Psoas muscle (tissue), 8 donors: Measurements from ENCODE around the gene CLEC16A. TPM values are rescaled to one million over a fixed set of nuclear protein-coding genes. Genes with fewer than 3 reads are reported as not detected.

ENCODE experiments used
- ATAC-seq, 4 donors: fragments of 200-7000 bp; cut with Tn5 transposase; one replicate each; pipeline ENCODE4 v1.9.1; 2020; ENCODE audit warnings: moderate library complexity in 3 of 4, mild to moderate bottlenecking in 2 of 4
- DNase-seq, 2 donors: peaks; one replicate each; pipeline ENCODE4 v3.0.0-alpha.2; 2020
- H3K27ac ChIP-seq: fragments of 200-600 bp; one replicate; pipeline ENCODE4 v1.8.0; 2022
- H3K27me3 ChIP-seq, 3 donors: fragments of 200-600 bp in 1 of 3; one replicate each; pipeline versions ENCODE4 v1.6.1 to v1.8.0; 2013 to 2022; ENCODE audit warnings: low read length in 2 of 3, mild to moderate bottlenecking in 2 of 3, moderate library complexity in 1 of 3; ENCODE audit not compliant: insufficient read depth in 3 of 3
- H3K36me3 ChIP-seq, 2 donors: fragments of 200-600 bp in 1 of 2; one replicate each; pipeline versions ENCODE4 v1.6.1 to v1.8.0; 2013 to 2022; ENCODE audit warnings: low read depth in 1 of 2, mild to moderate bottlenecking in 1 of 2, moderate library complexity in 1 of 2; ENCODE audit not compliant: insufficient read depth in 1 of 2
- H3K4me1 ChIP-seq: fragments of 200-600 bp; one replicate; pipeline ENCODE4 v1.8.0; 2022
- H3K4me3 ChIP-seq: fragments of 200-600 bp; one replicate; pipeline ENCODE4 v1.8.0; 2022; ENCODE audit warnings: mild to moderate bottlenecking
- H3K9me3 ChIP-seq: fragments of 200-600 bp; one replicate; pipeline ENCODE4 v1.8.0; 2022
- WGBS, 3 donors: extraction: QIAGEN DNeasy Blood & Tissue Kit; methylation state at CpG; one replicate each; pipeline versions ENCODE4 v1.1.6 to v1.1.7; 2013; 5-methylcytosine and 5-hydroxymethylcytosine counted together
- intact Hi-C, 2 donors: fragments of 100-400 bp; cut with DNase I; formaldehyde crosslinking; loops; one replicate each; pipeline versions ENCODE4 v1.11.0 to v1.14.2; 2022
- polyA plus RNA-seq, 3 donors: library from polyadenylated mRNA; stranded (reverse); fragments of 200-250 nt; gene quantifications; one replicate each; pipeline ENCODE4 v1.2.3, GENCODE V29; 2013
- total RNA-seq, 4 donors: library from RNA; stranded (reverse); fragmentation: NEBNext Ultra II Directional in 2 of 4; extraction: Animal tissue kit (Norgen Biotek cat#: 25700) in 2 of 4; gene quantifications; one replicate each; pipeline versions ENCODE4 v1.2.1 to v1.2.4, GENCODE V29; 2021 to 2023
- TF ChIP-seq, protein P1 (sequence below): fragments of 200-600 bp; IDR thresholded peaks from one replicate; pipeline ENCODE4 v1.8.0; 2022; ENCODE audit warnings: antibody characterized with exemption
- donor health status: healthy with polysubstance abuse.
- donor health status: DM: no; HTN: no; CAD: no; lungs with moderate emphysema.
- donor health status: Bipolar disorder and iron deficiency.
- donor health status: healthy.
- donor health status: DM: yes; HTN: yes; CAD: no.
- donor health status: DM: no; HTN: no; CAD: no.
- donor health status: DM: no; HTN: no; CAD: no.
- donor health status: DM: yes; HTN: yes; CAD: no.

CLEC16A gene
- total and polyA plus RNA-seq, 7 donors, result 13.1 to 28.1 (median 21.4) TPM

DNA sequence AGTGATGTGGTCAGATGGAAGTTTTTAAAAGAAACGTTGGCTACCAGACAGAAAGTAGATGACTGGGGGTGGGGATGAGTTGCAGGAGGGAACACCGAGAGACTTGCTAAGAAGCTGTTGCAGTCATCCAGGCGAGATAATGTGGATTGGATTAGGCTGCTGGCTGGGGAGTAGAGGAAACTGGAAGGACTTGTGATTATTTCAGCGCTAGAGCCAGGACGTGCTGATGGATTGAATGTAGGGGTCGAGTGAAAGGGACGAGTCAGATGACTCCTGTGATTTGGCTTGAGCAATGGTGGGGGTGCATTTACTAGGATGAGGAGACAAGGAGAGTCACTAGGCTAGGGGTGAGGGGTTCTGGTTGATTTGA, 88.5 kb downstream of the CLEC16A start:
- peaks cover 0 to 52% of the 10 kb centered on the region in 2 donors for H3K36me3 ChIP-seq
- no peak overlapping the region for H3K4me3 ChIP-seq
- 28 to 62% (median 49%) methylated on average over 7 of the region's 7 CpGs for WGBS, 3 donors
- TF ChIP-seq, protein P1, sequence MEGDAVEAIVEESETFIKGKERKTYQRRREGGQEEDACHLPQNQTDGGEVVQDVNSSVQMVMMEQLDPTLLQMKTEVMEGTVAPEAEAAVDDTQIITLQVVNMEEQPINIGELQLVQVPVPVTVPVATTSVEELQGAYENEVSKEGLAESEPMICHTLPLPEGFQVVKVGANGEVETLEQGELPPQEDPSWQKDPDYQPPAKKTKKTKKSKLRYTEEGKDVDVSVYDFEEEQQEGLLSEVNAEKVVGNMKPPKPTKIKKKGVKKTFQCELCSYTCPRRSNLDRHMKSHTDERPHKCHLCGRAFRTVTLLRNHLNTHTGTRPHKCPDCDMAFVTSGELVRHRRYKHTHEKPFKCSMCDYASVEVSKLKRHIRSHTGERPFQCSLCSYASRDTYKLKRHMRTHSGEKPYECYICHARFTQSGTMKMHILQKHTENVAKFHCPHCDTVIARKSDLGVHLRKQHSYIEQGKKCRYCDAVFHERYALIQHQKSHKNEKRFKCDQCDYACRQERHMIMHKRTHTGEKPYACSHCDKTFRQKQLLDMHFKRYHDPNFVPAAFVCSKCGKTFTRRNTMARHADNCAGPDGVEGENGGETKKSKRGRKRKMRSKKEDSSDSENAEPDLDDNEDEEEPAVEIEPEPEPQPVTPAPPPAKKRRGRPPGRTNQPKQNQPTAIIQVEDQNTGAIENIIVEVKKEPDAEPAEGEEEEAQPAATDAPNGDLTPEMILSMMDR, result no peak
- intact Hi-C loops, result no loop called here
- DNase-seq, result peak; percentile 57 to 67
- ATAC-seq, result peak; percentile 36 to 82 (median 74)
- no peak overlapping the region for H3K27ac ChIP-seq
- peaks cover 7% of the 10 kb centered on the region for H3K9me3 ChIP-seq
- no peaks in the 10 kb centered on the region for H3K4me1 ChIP-seq
- no peaks in the 10 kb centered on the region for H3K27me3 ChIP-seq

DNA sequence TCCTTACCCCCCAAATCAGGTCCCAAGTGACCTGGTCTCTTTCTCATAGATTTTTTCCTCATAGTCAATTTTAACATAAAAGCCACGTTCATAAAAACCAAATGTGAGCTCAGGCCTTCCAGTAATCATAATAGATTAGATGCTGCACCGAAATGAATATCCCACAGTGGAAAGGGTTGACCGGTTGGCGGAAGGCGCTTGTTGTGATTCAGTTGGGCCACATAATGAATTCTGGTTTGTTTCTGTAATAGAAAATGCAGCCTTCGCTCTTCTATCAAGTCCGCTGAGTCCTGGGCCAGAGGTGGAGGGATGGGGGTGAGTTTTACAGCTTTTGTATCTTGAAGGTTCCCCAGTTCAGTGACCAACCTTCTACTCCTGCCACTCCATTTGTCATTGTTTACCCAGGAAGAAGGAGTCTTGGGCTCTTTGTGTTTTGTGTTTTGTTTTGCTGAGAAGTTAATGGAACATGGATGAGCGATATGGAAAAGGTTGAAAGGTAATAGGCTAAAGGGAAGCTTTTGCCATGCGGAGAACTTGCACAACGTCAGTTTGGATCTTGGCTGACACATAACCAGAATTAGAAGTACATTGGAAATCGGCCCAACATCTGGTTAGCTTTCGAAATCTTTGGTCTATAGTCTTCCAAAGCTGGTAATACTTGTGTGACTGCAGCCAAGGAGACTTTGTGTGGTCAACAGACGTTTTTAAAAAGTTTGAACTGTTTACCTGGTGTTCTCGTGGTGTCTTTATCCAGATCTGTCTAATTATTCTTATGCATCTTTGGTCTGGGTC, 89.5 kb downstream of the CLEC16A start:
- peak in 3 of 4 donors; percentile 43 to 68 (median 53) for ATAC-seq
- H3K9me3 ChIP-seq, result peaks cover under 1% of the 10 kb centered on the region
- no peaks in the 10 kb centered on the region for H3K4me1 ChIP-seq
- H3K4me3 ChIP-seq, result no peak overlapping the region
- 69 to 81% (median 71%) methylated on average over 14 of the region's 14 CpGs for WGBS, 3 donors
- TF ChIP-seq, protein P1, result no peak
- DNase-seq, result no peak
- H3K27ac ChIP-seq, result no peak overlapping the region
- intact Hi-C loops, result no loop called here
- H3K36me3 ChIP-seq, result peaks cover 0 to 51% of the 10 kb centered on the region in 2 donors
- H3K27me3 ChIP-seq, result no peaks in the 10 kb centered on the region

DNA sequence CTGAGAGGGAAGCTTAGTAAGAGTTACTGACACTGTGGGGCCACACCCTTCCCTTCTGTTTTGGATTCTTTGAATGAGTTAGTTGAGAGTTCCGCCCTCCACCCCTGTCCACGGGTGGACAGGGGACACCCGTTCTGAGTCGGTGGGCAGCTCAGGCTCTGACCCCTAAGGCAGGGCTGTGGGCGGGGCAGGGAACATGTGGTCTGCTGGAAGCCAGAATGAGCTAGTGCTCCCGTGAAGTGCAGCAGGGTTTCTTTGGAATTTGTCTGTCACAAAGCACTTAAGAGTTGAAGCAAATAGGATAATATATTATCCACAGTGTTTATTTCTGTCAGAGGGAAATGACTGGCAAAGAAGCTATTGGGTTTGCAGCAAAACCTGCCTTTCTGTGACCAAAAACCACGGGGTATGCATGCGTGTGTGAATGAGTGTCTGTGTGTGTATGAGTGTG, 90.1 kb downstream of the CLEC16A start:
- intact Hi-C loops, result no loop called here
- peak; percentile 51 to 70 for DNase-seq
- Histone ChIP-seq H3K4me3 (no peak overlapping the region), H3K27me3 (no peaks in the 10 kb centered on the region), H3K27ac (no peak overlapping the region), H3K9me3 (no peaks in the 10 kb centered on the region), H3K4me1 (no peaks in the 10 kb centered on the region), H3K36me3 (peaks cover 0 to 49% of the 10 kb centered on the region in 2 donors)
- TF ChIP-seq, protein P1, result no peak
- ATAC-seq, result peak in 2 of 4 donors; percentile 24 to 34
- 62 to 66% (median 65%) methylated on average over 8 of the region's 8 CpGs for WGBS, 3 donors

DNA sequence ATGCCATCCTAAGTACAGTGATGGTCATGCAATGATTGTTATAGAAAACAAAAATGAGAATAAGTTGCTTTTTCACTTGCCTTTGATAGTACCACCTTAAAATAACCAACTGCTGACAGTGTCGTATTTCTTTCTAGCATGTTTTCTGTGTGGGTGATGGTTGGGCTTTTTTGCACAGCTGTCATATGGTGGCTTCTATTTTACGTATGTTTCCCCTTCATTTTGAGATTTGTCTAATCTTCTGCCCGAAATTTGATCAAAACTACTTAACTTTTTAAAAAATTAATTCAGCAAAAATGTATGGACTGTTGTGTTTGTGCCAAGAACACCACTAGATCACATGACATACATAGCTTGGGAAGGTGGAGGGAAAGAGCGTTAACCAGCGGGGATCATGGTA, 90.7 kb downstream of the CLEC16A start:
- TF ChIP-seq, protein P1, result no peak
- H3K4me3 ChIP-seq, result no peak overlapping the region
- H3K36me3 ChIP-seq, result peaks cover 3 to 49% of the 10 kb centered on the region in 2 donors
- DNase-seq (no peak), ATAC-seq (no peak)
- no peaks in the 10 kb centered on the region for H3K9me3 ChIP-seq
- 94 to 96% (median 94%) methylated on average over 5 of the region's 5 CpGs for WGBS, 3 donors
- no peaks in the 10 kb centered on the region for H3K4me1 ChIP-seq
- intact Hi-C loops, result no loop called here
- H3K27ac ChIP-seq, result no peak overlapping the region
- no peaks in the 10 kb centered on the region for H3K27me3 ChIP-seq
